PFSK-1 (cell line): ENCODE measurements around the gene CYBA.

Experiments used
- FOXP2 ChIP-seq: optimal IDR thresholded peaks from 2 replicates; pipeline ENCODE3; 2011; ENCODE audit warnings: borderline replicate concordance, control low read depth, inconsistent platforms; ENCODE audit not compliant: insufficient read depth; ENCODE audit errors: extremely low read length, extremely low read depth
- POLR2AphosphoS5 ChIP-seq: IDR thresholded peaks from 2 replicates; pipeline ENCODE4 v1.6.1; 2012; ENCODE audit warnings: low read depth, mild to moderate bottlenecking, control low read depth, low read length, moderate library complexity
- REST ChIP-seq, 2 experiments: IDR thresholded peaks; 2 replicates each; pipeline versions ENCODE4 v1.6.1 to v1.8.0; 2011 to 2012; ENCODE audit warnings: low read depth in 2 of 2, low read length in 2 of 2, control low read depth in 1 of 2, inconsistent platforms in 1 of 2, mild to moderate bottlenecking in 1 of 2, moderate library complexity in 1 of 2; ENCODE audit not compliant: insufficient read depth in 1 of 2
- SIN3A ChIP-seq: IDR thresholded peaks from 2 replicates; pipeline ENCODE4 v1.6.1; 2012; ENCODE audit warnings: mild to moderate bottlenecking, low read length, moderate library complexity, borderline replicate concordance; ENCODE audit not compliant: insufficient read depth
- TAF1 ChIP-seq: IDR thresholded peaks from 2 replicates; pipeline ENCODE4 v1.6.1; 2012; ENCODE audit warnings: low read length, control low read depth, borderline replicate concordance; ENCODE audit not compliant: insufficient read depth

The CYBA gene

GRCh38 chr16:88647178-88648070 lies 3.4 kb downstream of the CYBA start:
- no peak for TF ChIP-seq TAF1
- TF ChIP-seq REST (IDR thresholded peaks at IDR 0.05; ENCODE audit: insufficient read depth in 1 of 2, low read depth in 2 of 2, low read length in 2 of 2), result no peak
- no peak for TF ChIP-seq FOXP2
- TF ChIP-seq SIN3A, result no peak
- TF ChIP-seq POLR2AphosphoS5, result no peak

GRCh38 chr16:88646345-88647034 lies 4.4 kb downstream of the CYBA start:
- TF ChIP-seq FOXP2 (no peak), REST (IDR thresholded peaks at IDR 0.05; ENCODE audit: insufficient read depth in 1 of 2, low read depth in 2 of 2, low read length in 2 of 2) (no peak), TAF1 (no peak), POLR2AphosphoS5 (no peak), SIN3A (no peak)

- no peak for TF ChIP-seq FOXP2
- TF ChIP-seq TAF1, result no peak
- no peak for TF ChIP-seq POLR2AphosphoS5
- TF ChIP-seq SIN3A, result no peak
- TF ChIP-seq REST (IDR thresholded peaks at IDR 0.05; ENCODE audit: insufficient read depth in 1 of 2, low read depth in 2 of 2, low read length in 2 of 2), result no peak
These were observed 4.9 kb downstream of the CYBA start for GRCh38 chr16:88645941-88646340.

GRCh38 chr16:88645455-88645854 lies 5.4 kb downstream of the CYBA start:
- TF ChIP-seq POLR2AphosphoS5 (no peak), REST (IDR thresholded peaks at IDR 0.05; ENCODE audit: insufficient read depth in 1 of 2, low read depth in 2 of 2, low read length in 2 of 2) (no peak), TAF1 (no peak), SIN3A (no peak), FOXP2 (no peak)

GRCh38 chr16:88643644-88643932 lies 7.3 kb downstream of the CYBA start:
- TF ChIP-seq SIN3A (no peak), REST (IDR thresholded peaks at IDR 0.05; ENCODE audit: insufficient read depth in 1 of 2, low read depth in 2 of 2, low read length in 2 of 2) (no peak), POLR2AphosphoS5 (no peak), TAF1 (no peak), FOXP2 (no peak)
